ENCODE results near the gene HEPN1.

HEPN1 gene

GRCh38 chr11:124899383-124900145, 19.5 kb upstream of the HEPN1 start:
- TF ChIP-seq GATA2 (IDR thresholded peaks at IDR 0.05; ENCODE audit: low read depth, low read length): no peak
- no peak for TF ChIP-seq GATA3 (IDR thresholded peaks at IDR 0.05; ENCODE audit: low read depth, low read length)

- no peak for TF ChIP-seq GATA3 (IDR thresholded peaks at IDR 0.05; ENCODE audit: low read depth, low read length)
- TF ChIP-seq GATA2 (IDR thresholded peaks at IDR 0.05; ENCODE audit: low read depth, low read length): no peak
Observed at GRCh38 chr11:124900464-124900863, 18.6 kb upstream of the HEPN1 start.

- TF ChIP-seq GATA3 (IDR thresholded peaks at IDR 0.05; ENCODE audit: low read depth, low read length) (no peak), GATA2 (IDR thresholded peaks at IDR 0.05; ENCODE audit: low read depth, low read length) (no peak)
Observed at GRCh38 chr11:124902616-124903015, 16.4 kb upstream of the HEPN1 start.

GRCh38 chr11:124915541-124916369, 3.3 kb upstream of the HEPN1 start:
- TF ChIP-seq GATA3 (IDR thresholded peaks at IDR 0.05; ENCODE audit: low read depth, low read length) (no peak), GATA2 (IDR thresholded peaks at IDR 0.05; ENCODE audit: low read depth, low read length) (no peak)

- TF ChIP-seq GATA2 (IDR thresholded peaks at IDR 0.05; ENCODE audit: low read depth, low read length): no peak
- no peak for TF ChIP-seq GATA3 (IDR thresholded peaks at IDR 0.05; ENCODE audit: low read depth, low read length)
Observed at GRCh38 chr11:124916370-124916710, 2.7 kb upstream of the HEPN1 start.

- TF ChIP-seq GATA3 (IDR thresholded peaks at IDR 0.05; ENCODE audit: low read depth, low read length): no peak
- TF ChIP-seq GATA2 (IDR thresholded peaks at IDR 0.05; ENCODE audit: low read depth, low read length): no peak
Observed at GRCh38 chr11:124917115-124917637, 1.9 kb upstream of the HEPN1 start.

- TF ChIP-seq GATA3 (IDR thresholded peaks at IDR 0.05; ENCODE audit: low read depth, low read length) (no peak), GATA2 (IDR thresholded peaks at IDR 0.05; ENCODE audit: low read depth, low read length) (no peak)
Observed at GRCh38 chr11:124919898-124920297, 848 bp downstream of the HEPN1 start.

- no peak for TF ChIP-seq GATA3 (IDR thresholded peaks at IDR 0.05; ENCODE audit: low read depth, low read length)
- TF ChIP-seq GATA2 (IDR thresholded peaks at IDR 0.05; ENCODE audit: low read depth, low read length): no peak
Observed at GRCh38 chr11:124920356-124920755, 1.3 kb downstream of the HEPN1 start.

GRCh38 chr11:124920870-124921609, 2.0 kb downstream of the HEPN1 start:
- TF ChIP-seq GATA2 (IDR thresholded peaks at IDR 0.05; ENCODE audit: low read depth, low read length) (no peak), GATA3 (IDR thresholded peaks at IDR 0.05; ENCODE audit: low read depth, low read length) (no peak)

GRCh38 chr11:124922831-124923230, 3.8 kb downstream of the HEPN1 start:
- TF ChIP-seq GATA2 (IDR thresholded peaks at IDR 0.05; ENCODE audit: low read depth, low read length) (no peak), GATA3 (IDR thresholded peaks at IDR 0.05; ENCODE audit: low read depth, low read length) (no peak)

- TF ChIP-seq GATA2 (IDR thresholded peaks at IDR 0.05; ENCODE audit: low read depth, low read length) (no peak), GATA3 (IDR thresholded peaks at IDR 0.05; ENCODE audit: low read depth, low read length) (no peak)
Observed at GRCh38 chr11:124923296-124923695, 4.2 kb downstream of the HEPN1 start.

GRCh38 chr11:124928942-124929665, 10.1 kb downstream of the HEPN1 start:
- no peak for TF ChIP-seq GATA3 (IDR thresholded peaks at IDR 0.05; ENCODE audit: low read depth, low read length)

- TF ChIP-seq GATA2 (IDR thresholded peaks at IDR 0.05; ENCODE audit: low read depth, low read length): no peak
- TF ChIP-seq GATA3 (IDR thresholded peaks at IDR 0.05; ENCODE audit: low read depth, low read length): no peak
Observed at GRCh38 chr11:124930799-124931198, 11.7 kb downstream of the HEPN1 start.

Measured in SH-SY5Y (cell line).